ENCODE data around the gene NAGPA.

- TF ChIP-seq EZH2phosphoT487 (IDR thresholded peaks at IDR 0.05; ENCODE audit: unreplicated experiment): no peak
- no peak for TF ChIP-seq POLR2AphosphoS5 (IDR thresholded peaks at IDR 0.05; ENCODE audit: low read depth)
- TF ChIP-seq CTCF (conservative IDR thresholded peaks at IDR 0.05; ENCODE audit: low read depth in 2 of 2): no peak
These were observed 51.5 kb downstream of the NAGPA start for GRCh38 chr16:4982056-4982867.
